Upper lobe of left lung (tissue), 6 donors: ENCODE results near the gene RTP3. TPM values are rescaled to one million over a fixed set of nuclear protein-coding genes. Genes with fewer than 3 reads are reported as not detected.
"Not testable (repeated sequence)": the region's sequence is repeated elsewhere in the genome, so short reads cannot be mapped to it uniquely, and the experiment has no call there.

Experiments
- ATAC-seq, 2 donors: fragments of 200-7000 bp; cut with Tn5 transposase; one replicate each; pipeline ENCODE4 v1.9.1; 2022; ENCODE audit warnings: mild to moderate bottlenecking in 2 of 2, moderate library complexity in 2 of 2; ENCODE audit not compliant: low FRiP score in 2 of 2
- DNase-seq, 2 donors: peaks; one replicate each; pipeline ENCODE4 v3.0.0-alpha.2; 2019 to 2020
- H3K27ac ChIP-seq, 4 donors: fragments of 200-600 bp; sonication (generic); one replicate each; pipeline ENCODE4 v1.5.1; 2016 to 2019
- H3K27me3 ChIP-seq, 4 donors: fragments of 200-600 bp; sonication (generic); one replicate each; pipeline ENCODE4 v1.5.1; 2017 to 2019
- H3K36me3 ChIP-seq, 4 donors: fragments of 200-600 bp; sonication (generic); one replicate each; pipeline ENCODE4 v1.5.1; 2016 to 2019
- H3K4me1 ChIP-seq, 4 donors: fragments of 200-600 bp; sonication (generic); one replicate each; pipeline ENCODE4 v1.5.1; 2018 to 2019
- H3K4me3 ChIP-seq, 4 donors: fragments of 200-600 bp; sonication (generic); one replicate each; pipeline ENCODE4 v1.5.1; 2017 to 2019; ENCODE audit warnings: mild to moderate bottlenecking in 2 of 4, moderate library complexity in 1 of 4
- H3K9me3 ChIP-seq, 4 donors: fragments of 200-600 bp; sonication (generic); one replicate each; pipeline ENCODE4 v1.5.1; 2018 to 2019
- CTCF ChIP-seq, 6 experiments: fragments of 450-650 bp in 4 of 6; fragments of 200-600 bp in 2 of 6; sonication (generic) in 2 of 6; IDR thresholded peaks; one replicate each; pipeline ENCODE4 v1.5.1; 2016 to 2019; ENCODE audit warnings: antibody characterized with exemption in 6 of 6
- EP300 ChIP-seq, 4 donors: sonication (generic); formaldehyde crosslinking; IDR thresholded peaks; one replicate each; pipeline ENCODE4 v1.5.1; 2017; ENCODE audit warnings: antibody characterized with exemption in 4 of 4, control low read depth in 2 of 4
- POLR2A ChIP-seq, 4 donors: fragments of 450-650 bp; IDR thresholded peaks; one replicate each; pipeline ENCODE4 v1.5.1; 2016 to 2017; ENCODE audit warnings: antibody characterized with exemption in 4 of 4, mild to moderate bottlenecking in 2 of 4
- POLR2AphosphoS5 ChIP-seq, 2 donors: sonication (generic); formaldehyde crosslinking; IDR thresholded peaks; one replicate each; pipeline ENCODE4 v1.5.1; 2017; ENCODE audit warnings: antibody characterized with exemption in 2 of 2
- WGBS, 2 donors: methylation state at CpG; one replicate each; pipeline ENCODE4 v1.1.5; 2017 to 2018; 5-methylcytosine and 5-hydroxymethylcytosine counted together
- total RNA-seq, 6 donors: library from RNA; depleted of rRNA in 4 of 6; stranded (reverse); fragments of >200 nt in 4 of 6; gene quantifications; one replicate each; pipeline versions ENCODE4 v1.1.0 to v1.2.1, GENCODE V29; 2016 to 2021
- donor health status: DM: no; HTN: no; CAD: no; lungs with moderate emphysema.
- donor health status: DM: no; HTN: yes; CAD: no; lungs with severe emphysema.

Gene RTP3
- total RNA-seq, 6 donors from 2014 or later, result not detected

- Histone ChIP-seq H3K9me3 (no peaks in the 10 kb centered on the region), H3K27me3 (no peaks in the 10 kb centered on the region), H3K27ac (no peak overlapping the region), H3K4me3 (no peak overlapping the region), H3K4me1 (peaks cover 3 to 11% (median 4%) of the 10 kb centered on the region in 4 donors), H3K36me3 (no peaks in the 10 kb centered on the region)
- no peak for TF ChIP-seq POLR2A (IDR thresholded peaks at IDR 0.05)
- TF ChIP-seq POLR2AphosphoS5 (IDR thresholded peaks at IDR 0.05), result no peak
- TF ChIP-seq CTCF (IDR thresholded peaks at IDR 0.05), result no peak
- TF ChIP-seq EP300 (IDR thresholded peaks at IDR 0.05), result no peak
- WGBS, 2 donors, result 72 to 82% methylated on average over 10 to 11 of the region's 11 CpGs
- ATAC-seq (no peak), DNase-seq (no peak)
Measured at GRCh38 chr3:46491089-46492070, 6.4 kb upstream of the RTP3 start.

- Histone ChIP-seq H3K9me3 (no peaks in the 10 kb centered on the region), H3K4me3 (no peak overlapping the region), H3K27me3 (no peaks in the 10 kb centered on the region), H3K36me3 (no peaks in the 10 kb centered on the region), H3K4me1 (peaks cover 3 to 11% (median 4%) of the 10 kb centered on the region in 4 donors), H3K27ac (no peak overlapping the region)
- DNase-seq (no peak), ATAC-seq (no peak)
- TF ChIP-seq POLR2A (IDR thresholded peaks at IDR 0.05), result no peak
- TF ChIP-seq POLR2AphosphoS5 (IDR thresholded peaks at IDR 0.05), result no peak
- TF ChIP-seq EP300 (IDR thresholded peaks at IDR 0.05), result no peak
- TF ChIP-seq CTCF (IDR thresholded peaks at IDR 0.05), result no peak
- WGBS, 2 donors, result 92 to 93% methylated on average over 6 of the region's 6 CpGs
Measured at GRCh38 chr3:46492890-46493547, 4.8 kb upstream of the RTP3 start.

- not testable (repeated sequence) for H3K4me1 ChIP-seq, H3K4me3 ChIP-seq, ATAC-seq, H3K9me3 ChIP-seq, H3K27me3 ChIP-seq, H3K36me3 ChIP-seq, H3K27ac ChIP-seq
- peak in 1 of 2 donors; percentile 49 for DNase-seq
- 100% methylated on average over 2 of the region's 33 CpGs; no CpG with 5 or more reads in 1 of the 2 donors for WGBS, 2 donors
Measured at GRCh38 chr3:46494491-46494890, 3.3 kb upstream of the RTP3 start.

- ATAC-seq (no peak), DNase-seq (no peak)
- Histone ChIP-seq H3K27me3 (no peaks in the 10 kb centered on the region), H3K36me3 (no peaks in the 10 kb centered on the region), H3K4me3 (no peak overlapping the region), H3K27ac (no peak overlapping the region), H3K4me1 (no peaks in the 10 kb centered on the region), H3K9me3 (no peaks in the 10 kb centered on the region)
- TF ChIP-seq CTCF (IDR thresholded peaks at IDR 0.05), result no peak
- TF ChIP-seq POLR2AphosphoS5 (IDR thresholded peaks at IDR 0.05), result no peak
- WGBS, 2 donors, result 90 to 93% methylated on average over 5 of the region's 5 CpGs
Measured at GRCh38 chr3:46495901-46496456, 1.8 kb upstream of the RTP3 start.
